HG02678 (cell line): ENCODE data around the gene NUDT8.
"Not testable (repeated sequence)": the region's sequence is repeated elsewhere in the genome, so short reads cannot be mapped to it uniquely, and the experiment has no call there.

Experiments used
- ATAC-seq: cut with Tn5 transposase; IDR thresholded peaks from one replicate; pipeline ENCODE4 v1.9.1; 2021; ENCODE audit warnings: mild to moderate bottlenecking, moderate library complexity; ENCODE audit not compliant: unreplicated experiment

Gene NUDT8

GRCh38 chr11:67613960-67614715 is 15.6 kb downstream of the NUDT8 start:
- peak; percentile 85 for ATAC-seq

- no peak for ATAC-seq
These were observed 16.3 kb downstream of the NUDT8 start for GRCh38 chr11:67613313-67613959.

GRCh38 chr11:67612751-67613150 is 17.0 kb downstream of the NUDT8 start:
- ATAC-seq, result no peak

DNA sequence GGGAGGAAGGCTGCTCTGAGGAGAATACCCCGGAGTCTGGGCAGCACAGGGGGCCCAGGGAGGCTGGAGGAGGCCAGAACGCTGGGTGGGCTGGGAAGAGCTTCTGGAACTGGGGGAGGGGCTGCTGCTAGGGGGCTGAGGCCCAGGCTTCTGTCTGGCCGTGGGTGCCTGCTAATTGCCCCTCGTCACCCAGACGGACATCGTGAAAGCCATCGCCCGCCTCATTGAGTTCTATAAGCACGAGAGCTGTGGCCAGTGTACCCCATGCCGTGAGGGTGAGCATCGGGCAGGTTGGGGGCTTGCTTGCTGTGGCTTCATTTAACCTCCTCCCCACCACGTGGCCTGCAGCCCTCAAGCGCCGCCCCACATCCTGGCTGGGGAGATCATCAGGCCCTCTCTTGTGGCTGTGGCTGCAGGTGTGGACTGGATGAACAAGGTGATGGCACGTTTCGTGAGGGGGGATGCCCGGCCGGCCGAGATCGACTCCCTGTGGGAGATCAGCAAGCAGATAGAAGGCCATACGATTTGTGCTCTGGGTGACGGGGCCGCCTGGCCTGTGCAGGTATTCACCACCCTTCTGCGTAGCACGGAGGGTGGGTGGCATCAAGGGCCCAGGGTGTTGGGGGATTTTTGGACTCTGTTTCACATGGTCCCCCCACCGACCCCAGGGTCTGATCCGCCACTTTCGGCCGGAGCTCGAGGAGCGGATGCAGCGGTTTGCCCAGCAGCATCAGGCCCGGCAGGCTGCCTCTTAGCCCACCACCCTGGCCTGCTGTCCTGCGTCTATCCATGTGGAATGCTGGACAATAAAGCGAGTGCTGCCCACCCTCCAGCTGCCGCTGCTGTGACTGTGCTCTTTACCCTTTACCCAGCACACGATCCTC is 17.8 kb downstream of the NUDT8 start:
- no peak for ATAC-seq

GRCh38 chr11:67611165-67611564 is 18.6 kb downstream of the NUDT8 start:
- no peak for ATAC-seq

GRCh38 chr11:67610302-67610868 is 19.4 kb downstream of the NUDT8 start:
- no peak for ATAC-seq

GRCh38 chr11:67609316-67609715 is 20.4 kb downstream of the NUDT8 start:
- ATAC-seq, result no peak

- ATAC-seq, result no peak
These were observed 21.3 kb downstream of the NUDT8 start for GRCh38 chr11:67608486-67608885.

DNA sequence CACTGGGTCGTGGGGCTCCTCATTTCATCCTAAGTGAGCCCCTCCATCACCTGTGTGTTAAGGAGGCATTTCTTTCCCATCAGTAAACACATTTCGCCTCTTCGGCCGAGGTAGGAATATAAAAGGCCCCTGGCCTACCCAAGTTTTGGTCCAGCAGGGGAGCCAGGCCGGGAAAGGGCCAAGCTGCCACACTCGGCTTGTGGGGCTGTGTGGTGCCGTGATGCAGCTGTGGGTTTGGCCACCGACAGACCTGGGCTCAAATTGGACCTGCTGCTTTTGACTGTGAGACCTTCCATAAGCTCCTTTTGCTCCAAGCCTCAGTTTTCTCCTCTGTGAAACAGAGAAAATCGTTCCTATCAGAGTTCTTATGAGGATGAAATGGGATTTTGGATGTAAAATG is 22.2 kb downstream of the NUDT8 start:
- ATAC-seq, result no peak

DNA sequence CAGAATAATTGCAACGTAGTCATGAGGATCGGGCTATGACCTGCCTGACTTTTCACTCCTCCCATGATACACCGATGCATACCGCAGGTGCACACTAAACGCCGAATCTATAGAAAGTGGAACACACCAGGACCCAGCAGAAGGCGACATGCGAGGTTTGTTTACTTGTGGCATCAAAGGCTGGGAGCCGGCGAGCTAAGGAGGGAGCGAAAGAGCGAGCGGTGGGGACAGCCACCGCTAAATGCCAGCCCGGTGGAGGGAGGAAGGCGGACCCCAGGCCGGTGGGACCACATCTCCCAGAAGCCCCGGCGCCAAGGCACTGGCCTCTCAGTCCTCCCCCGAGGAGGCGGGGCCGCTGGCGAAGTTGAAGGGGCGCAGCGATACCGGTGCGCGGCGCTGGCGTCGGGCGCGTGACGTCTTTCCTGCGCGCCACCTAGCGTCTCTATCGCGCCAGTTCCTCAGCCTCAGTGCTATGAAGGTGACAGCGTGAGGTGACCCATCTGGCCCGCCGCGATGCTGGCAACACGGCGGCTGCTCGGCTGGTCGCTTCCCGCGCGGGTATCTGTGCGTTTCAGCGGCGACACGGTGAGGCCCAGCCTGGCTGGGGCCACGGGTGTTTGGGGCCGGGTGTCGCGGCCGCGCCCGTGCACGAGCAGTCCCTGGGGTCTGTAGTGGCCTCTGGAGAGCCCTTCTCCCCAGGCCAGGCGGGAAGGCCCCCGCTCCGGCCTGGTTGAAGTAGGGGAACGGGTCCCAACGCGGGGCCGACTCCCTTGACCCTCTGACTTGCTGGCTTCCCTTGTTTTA is 23.0 kb downstream of the NUDT8 start, which contains the start of gene NDUFV1:
Gene NDUFV1 (plus strand): TSS at position 445 of the 804 bp plus-strand sequence. CDS start 69 bp downstream, at position 514.
- peak; percentile 97 for ATAC-seq

DNA sequence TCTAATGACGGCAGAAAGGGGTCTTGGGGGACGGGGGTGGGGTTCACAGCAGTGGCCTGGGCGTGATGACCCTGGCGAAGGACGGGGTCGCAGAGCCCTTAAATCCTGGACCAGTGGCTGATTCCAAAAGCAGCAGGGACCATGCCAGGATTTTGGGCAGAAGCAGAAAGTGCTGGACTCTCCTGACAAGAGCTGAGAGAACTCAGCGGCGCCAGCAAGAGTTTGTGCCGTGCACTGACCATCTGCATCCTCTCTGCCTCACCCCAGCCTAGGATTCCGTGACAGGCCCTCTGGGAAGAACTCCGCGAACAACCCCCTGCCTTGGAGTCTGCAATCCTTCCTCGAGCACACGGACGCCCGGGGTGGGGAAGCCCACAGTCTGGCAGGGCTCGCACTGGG is 23.6 kb downstream of the NUDT8 start:
- no peak for ATAC-seq

- ATAC-seq, result no peak
These were observed 24.3 kb downstream of the NUDT8 start for GRCh38 chr11:67605231-67606011.

GRCh38 chr11:67604815-67605214 is 24.9 kb downstream of the NUDT8 start:
- ATAC-seq, result no peak

DNA sequence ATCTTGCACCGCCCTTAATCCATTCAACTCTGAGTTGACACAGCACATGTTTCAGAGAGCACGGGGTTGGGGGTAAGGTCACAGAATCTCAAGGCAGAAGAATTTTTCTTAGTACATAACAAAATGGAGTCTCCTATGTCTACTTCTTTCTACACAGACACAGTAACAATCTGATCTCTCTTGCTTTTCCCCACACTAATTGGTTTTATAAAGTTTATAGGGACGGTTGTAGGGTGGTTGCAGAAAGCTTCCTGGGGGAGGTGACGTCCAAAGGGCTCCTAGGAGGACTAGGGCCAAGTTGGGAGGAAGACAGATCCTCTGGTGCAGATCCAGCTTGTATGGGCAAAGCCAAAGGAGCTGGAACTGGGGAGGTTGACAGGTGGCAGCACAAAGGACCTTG is 25.6 kb downstream of the NUDT8 start:
- not testable (repeated sequence) for ATAC-seq

DNA sequence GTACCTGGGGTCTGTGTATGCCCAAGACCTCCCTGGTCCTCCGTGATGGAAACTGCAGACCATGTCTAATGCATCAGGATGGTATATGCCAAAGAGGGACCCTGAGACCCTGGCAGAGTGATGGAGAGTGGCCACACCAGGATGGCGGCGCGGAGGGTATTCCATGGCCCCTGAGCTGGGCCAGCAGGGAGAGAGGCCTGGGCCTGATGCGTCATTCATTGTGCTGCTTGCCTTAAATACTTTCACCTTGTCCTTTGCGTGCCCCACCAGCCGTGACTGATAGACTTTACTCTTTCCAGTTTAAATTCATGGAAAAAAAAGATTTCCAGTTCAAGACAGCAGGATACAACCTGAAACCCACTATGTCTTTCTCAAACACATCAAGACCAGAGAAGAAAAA is 28.6 kb downstream of the NUDT8 start:
- no peak for ATAC-seq

DNA sequence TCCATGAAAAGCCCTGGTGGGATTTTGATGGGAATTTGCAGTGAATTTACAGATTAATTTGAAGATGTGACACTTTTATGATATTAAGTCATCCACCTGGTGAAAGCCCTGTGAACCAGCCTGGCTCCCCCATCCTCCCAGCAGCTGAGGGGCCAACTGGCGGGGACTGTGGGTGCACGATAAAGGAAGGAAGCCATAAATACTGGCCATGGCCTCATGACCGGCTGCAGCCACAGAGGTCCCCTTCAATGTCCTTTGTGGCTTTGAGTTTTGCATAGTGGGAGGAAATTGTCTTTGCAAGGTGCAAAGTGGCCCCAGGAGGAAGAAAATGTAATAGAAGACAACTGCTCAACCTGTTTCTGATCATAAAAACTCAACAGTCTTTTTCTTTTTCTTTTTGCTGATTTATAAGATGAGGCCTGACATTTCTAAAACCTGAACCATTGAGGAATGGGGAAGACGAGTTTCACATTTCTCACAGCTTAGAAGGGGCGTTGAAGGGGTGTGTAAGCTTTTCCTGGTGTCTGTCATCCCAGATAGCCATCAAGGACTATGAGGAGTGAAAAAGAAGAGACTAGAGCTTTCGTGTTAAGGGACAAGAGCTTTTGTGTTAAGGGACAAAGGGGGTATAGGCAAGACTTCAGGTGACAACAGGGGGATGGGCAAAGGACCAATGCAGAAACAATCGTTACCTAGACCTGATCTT is 29.3 kb downstream of the NUDT8 start:
- ATAC-seq, result peak; percentile 58

- ATAC-seq, result no peak
These were observed 30.6 kb downstream of the NUDT8 start for GRCh38 chr11:67599149-67599548.

GRCh38 chr11:67597963-67598362 is 31.8 kb downstream of the NUDT8 start:
- not testable (repeated sequence) for ATAC-seq

DNA sequence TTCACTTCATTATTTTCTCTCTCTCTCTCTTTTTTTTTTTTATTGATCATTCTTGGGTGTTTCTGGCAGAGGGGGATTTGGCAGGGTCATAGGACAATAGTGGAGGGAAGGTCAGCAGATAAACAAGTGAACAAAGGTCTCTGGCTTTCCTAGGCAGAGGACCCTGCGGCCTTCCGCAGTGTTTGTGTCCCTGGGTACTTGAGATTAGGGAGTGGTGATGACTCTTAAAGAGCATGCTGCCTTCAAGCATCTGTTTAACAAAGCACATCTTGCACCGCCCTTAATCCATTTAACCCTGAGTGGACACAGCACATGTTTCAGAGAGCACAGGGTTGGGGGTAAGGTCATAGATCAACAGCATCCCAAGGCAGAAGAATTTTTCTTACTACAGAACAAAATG is 32.3 kb downstream of the NUDT8 start:
- not testable (repeated sequence) for ATAC-seq
